Measurements from ENCODE around the gene DNAI4. TPM values are rescaled to one million over a fixed set of nuclear protein-coding genes. Genes with fewer than 3 reads are reported as not detected.

DNAI4 gene
- total RNA-seq, 4 donors from 2014 or later = 30.6 to 99.5 (median 55.4) TPM

GRCh38 chr1:66773227-66773626 is 151.4 kb downstream of the DNAI4 start:
- TF ChIP-seq CTCF (IDR thresholded peaks at IDR 0.05) (no peak), POLR2A (IDR thresholded peaks at IDR 0.05) (no peak)
- intact Hi-C loops (cut with DNase I; ENCODE audit: low total_unique reads) = no loop called here
- H3K9me3 ChIP-seq = no peaks in the 10 kb centered on the region
- no peaks in the 10 kb centered on the region for H3K27me3 ChIP-seq
- H3K36me3 ChIP-seq = no peaks in the 10 kb centered on the region
- no peak for DNase-seq
- H3K27ac ChIP-seq = no peak overlapping the region
- no peaks in the 10 kb centered on the region for H3K4me1 ChIP-seq
- no peak overlapping the region for H3K4me3 ChIP-seq

GRCh38 chr1:66770694-66771093 is 154.0 kb downstream of the DNAI4 start:
- intact Hi-C loops (cut with DNase I; ENCODE audit: low total_unique reads) = no loop called here
- Histone ChIP-seq H3K27ac (no peak overlapping the region), H3K9me3 (no peaks in the 10 kb centered on the region), H3K36me3 (no peaks in the 10 kb centered on the region), H3K4me1 (no peaks in the 10 kb centered on the region), H3K27me3 (no peaks in the 10 kb centered on the region), H3K4me3 (no peak overlapping the region)
- no peak for TF ChIP-seq CTCF (IDR thresholded peaks at IDR 0.05)
- no peak for TF ChIP-seq POLR2A (IDR thresholded peaks at IDR 0.05)
- no peak for DNase-seq

- H3K9me3 ChIP-seq = no peaks in the 10 kb centered on the region
- no peak for DNase-seq
- TF ChIP-seq POLR2A (IDR thresholded peaks at IDR 0.05) (no peak), CTCF (IDR thresholded peaks at IDR 0.05) (no peak)
- no peaks in the 10 kb centered on the region for H3K36me3 ChIP-seq
- no peaks in the 10 kb centered on the region for H3K4me1 ChIP-seq
- no peaks in the 10 kb centered on the region for H3K27me3 ChIP-seq
- H3K4me3 ChIP-seq = no peak overlapping the region
- H3K27ac ChIP-seq = no peak overlapping the region
- intact Hi-C loops (cut with DNase I; ENCODE audit: low total_unique reads) = no loop called here
Observed at GRCh38 chr1:66770240-66770639, 154.4 kb downstream of the DNAI4 start.

GRCh38 chr1:66769512-66770229 is 155.0 kb downstream of the DNAI4 start:
- H3K27ac ChIP-seq = no peak overlapping the region
- no peak for TF ChIP-seq CTCF (IDR thresholded peaks at IDR 0.05)
- no peak for TF ChIP-seq POLR2A (IDR thresholded peaks at IDR 0.05)
- intact Hi-C loops (cut with DNase I; ENCODE audit: low total_unique reads) = no loop called here
- H3K4me1 ChIP-seq = no peaks in the 10 kb centered on the region
- no peak for DNase-seq
- H3K36me3 ChIP-seq = no peaks in the 10 kb centered on the region
- no peaks in the 10 kb centered on the region for H3K27me3 ChIP-seq
- H3K9me3 ChIP-seq = no peaks in the 10 kb centered on the region
- no peak overlapping the region for H3K4me3 ChIP-seq

GRCh38 chr1:66768965-66769364 is 155.7 kb downstream of the DNAI4 start:
- TF ChIP-seq POLR2A (IDR thresholded peaks at IDR 0.05) = no peak
- no peak for TF ChIP-seq CTCF (IDR thresholded peaks at IDR 0.05)
- intact Hi-C loops (cut with DNase I; ENCODE audit: low total_unique reads) = no loop called here

More at GRCh38 chr1:66768965-66769364, 155.7 kb downstream of the DNAI4 start:
- no peak overlapping the region for H3K4me3 ChIP-seq
- H3K4me1 ChIP-seq = no peaks in the 10 kb centered on the region
- H3K27ac ChIP-seq = no peak overlapping the region
- H3K9me3 ChIP-seq = no peaks in the 10 kb centered on the region
- no peaks in the 10 kb centered on the region for H3K27me3 ChIP-seq
- no peak for DNase-seq
- H3K36me3 ChIP-seq = no peaks in the 10 kb centered on the region
